GM21619 (cell line): ENCODE data around the gene CD300LF.

ENCODE experiments used
- ATAC-seq: cut with Tn5 transposase; IDR thresholded peaks from one replicate; pipeline ENCODE4 v1.9.1; 2021; ENCODE audit not compliant: unreplicated experiment

The CD300LF gene

DNA sequence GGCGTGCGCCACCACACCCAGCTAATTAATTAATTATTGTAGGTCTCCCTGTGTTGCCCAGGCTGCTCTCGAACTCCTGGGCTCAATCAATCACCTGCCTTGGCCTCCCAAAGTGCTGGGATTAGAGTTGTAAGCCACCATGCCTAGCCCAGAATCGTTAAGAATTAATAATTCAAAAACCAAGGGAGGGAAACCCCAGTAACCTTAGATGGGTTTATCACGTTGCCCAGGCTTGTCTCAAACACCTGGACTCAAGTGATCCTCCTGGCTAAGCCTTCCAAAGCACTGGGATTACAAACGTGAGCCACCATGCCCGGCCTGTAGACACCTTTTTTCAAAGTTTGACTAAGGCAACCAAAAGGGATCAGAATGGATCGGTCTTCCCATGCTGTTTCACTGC lies 21.6 kb downstream of the CD300LF start:
- no peak for ATAC-seq

DNA sequence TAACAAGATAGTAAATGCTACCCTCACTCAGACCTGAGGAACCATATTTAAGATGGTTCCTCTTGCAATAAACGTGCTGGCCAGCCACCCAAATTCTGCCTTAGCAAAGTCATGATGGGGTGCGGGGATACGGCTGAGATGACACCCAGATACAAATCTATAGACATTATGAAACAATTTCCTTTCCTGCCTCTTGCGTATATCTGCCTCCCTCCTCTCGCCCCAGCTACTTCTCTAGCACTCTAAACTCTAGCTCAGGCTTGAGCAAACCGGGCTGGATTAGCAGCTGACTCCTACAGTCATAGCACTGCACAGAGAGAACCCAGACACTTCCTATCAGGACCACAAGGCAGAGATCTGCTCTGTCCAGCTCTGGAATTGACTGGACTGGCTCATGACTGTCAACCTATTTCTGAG lies 22.3 kb downstream of the CD300LF start:
- no peak for ATAC-seq

DNA sequence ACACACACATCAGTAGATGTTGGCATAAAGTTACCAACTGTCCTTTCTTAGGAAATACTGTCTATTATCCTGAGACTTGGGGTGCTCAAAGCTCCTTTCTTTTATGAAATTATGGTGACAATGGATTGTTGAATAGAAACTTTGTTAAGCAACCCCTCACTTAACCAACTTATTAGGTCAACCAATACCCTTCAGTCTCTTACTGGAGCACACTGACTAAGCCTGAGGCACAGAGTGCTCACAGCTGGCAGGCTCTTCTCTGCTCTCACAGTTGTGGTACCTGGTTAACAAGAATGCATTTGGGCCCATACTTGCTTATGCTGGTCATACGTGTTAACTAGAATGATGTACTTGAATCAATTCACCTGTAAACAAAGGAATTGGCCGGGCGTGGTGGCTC lies 24.8 kb downstream of the CD300LF start:
- no peak for ATAC-seq

DNA sequence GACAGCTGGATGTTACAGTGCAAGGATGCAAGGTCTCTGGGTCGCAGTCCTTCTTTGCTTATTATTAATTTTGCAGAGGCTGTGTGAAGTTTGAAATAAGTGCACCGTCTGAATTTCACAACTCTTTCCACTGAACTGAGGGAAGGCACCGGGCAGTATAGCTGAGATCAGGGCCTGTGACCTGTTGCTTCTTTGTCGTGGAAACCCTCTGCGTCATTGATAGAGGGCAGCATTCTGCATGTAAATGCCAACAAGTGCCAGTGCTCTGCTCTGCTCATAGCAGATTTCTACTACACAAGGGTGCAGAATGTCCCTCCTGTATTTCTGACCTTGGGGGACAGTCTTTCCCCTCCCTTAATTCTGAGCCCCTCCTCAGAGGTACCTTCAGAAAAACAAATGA lies 26.0 kb downstream of the CD300LF start:
- no peak for ATAC-seq

DNA sequence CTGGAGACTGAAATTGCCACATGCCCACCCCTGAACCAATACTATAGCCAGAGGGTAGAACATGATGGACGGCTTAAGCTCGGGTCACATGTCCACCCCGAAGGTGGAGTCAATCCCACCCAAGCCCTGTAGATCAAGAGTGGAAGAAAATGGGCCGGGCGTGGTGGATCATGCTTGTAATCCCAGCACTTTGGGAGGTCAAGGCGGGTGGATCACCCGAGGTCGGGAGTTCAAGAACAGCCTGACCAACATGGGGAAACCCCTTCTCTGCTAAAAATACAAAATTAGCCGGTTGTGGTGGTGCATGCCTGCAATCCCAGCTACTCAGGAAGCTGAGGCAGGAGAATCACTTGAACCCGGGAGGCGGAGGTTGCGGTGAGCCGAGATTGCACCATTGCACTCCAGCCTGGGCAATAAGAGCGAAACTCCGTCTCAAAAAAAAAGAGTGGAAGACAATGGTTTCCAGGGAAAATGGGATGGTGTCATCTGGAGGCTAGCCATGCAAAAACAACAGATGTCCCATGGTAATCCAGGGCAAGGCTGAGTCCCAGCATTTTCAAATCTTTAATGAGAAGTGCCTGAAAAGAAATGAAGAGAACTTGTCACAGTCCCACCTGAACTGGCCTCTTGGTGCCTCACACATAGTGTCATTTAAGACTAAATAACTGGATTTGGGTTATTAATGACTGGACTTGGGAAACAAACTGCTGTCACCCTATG lies 30.1 kb downstream of the CD300LF start:
- no peak for ATAC-seq

DNA sequence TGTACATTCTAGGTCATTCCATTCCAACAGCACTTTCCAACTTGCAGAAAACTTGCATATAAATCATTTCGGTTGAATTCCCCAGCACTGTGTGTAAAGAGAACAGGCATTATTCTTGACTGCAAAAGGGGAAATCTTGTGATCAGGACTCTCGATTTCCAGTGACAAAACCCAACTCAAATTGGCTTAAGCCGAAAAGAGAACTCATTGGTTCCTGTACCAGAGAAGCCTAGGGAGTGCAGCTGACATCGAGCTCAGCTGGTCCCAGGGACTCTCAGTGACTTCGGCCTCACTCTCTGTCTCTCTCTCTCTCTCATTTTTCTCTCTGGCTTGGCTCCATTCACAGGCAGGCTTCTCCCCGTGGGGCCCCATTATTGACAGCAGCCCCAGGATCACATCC lies 30.7 kb downstream of the CD300LF start:
- no peak for ATAC-seq

DNA sequence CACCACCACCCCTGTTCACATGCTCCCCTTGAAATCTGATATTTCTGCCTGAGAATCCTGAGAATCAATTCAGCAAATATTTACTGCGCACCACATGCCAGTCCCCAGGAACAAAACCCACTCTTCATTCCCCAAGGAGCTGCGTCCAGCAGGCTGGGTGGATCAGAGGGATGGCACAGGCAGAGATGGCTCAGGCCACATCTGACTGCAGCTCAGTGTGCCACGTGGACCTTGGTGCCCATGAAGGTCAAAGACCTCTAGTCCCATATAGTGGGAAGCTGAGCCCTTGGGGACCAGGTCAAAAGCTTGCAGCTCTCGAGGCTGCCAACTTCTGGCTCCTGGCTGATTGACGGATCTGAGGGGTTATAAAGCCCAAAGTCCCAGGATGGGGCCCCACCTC lies 31.8 kb downstream of the CD300LF start:
- ATAC-seq, result no peak

DNA sequence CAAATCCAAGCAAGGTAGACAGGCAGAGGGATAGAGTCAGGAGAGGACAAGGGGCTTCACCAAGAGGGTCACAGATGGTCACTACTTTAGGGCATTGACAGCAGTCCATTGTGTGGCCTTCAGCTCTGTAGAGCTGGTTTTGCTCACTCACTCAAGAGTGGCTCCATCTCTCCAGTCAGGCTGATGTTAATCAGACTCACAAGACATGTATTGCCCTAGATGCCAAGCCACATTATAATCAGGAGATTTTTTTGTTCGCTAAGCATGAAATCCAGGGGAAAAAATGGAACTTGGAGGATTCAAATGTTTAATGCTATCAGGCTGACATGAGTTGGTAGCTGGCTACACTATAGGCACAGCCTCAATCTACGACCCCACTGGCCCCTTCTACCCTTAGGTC lies 32.5 kb downstream of the CD300LF start:
- ATAC-seq, result no peak

DNA sequence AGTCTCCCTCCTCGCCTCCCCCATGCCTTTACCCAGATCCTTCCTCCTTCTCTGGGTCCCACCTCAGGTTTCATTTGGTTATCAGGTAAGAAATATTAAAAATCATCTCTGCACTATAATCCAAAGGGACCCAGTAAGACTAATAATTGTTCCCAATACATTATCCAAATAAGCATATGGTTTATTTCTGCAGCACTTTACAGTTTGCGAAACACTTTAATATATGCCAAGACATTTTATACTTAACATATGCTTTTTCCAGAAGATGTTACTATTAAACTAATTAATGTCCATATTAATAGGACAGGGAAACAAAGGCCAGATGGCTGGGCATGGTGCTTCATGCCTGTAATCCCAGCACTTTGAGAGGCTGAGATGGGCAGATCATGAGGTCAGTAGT lies 33.3 kb downstream of the CD300LF start:
- no peak for ATAC-seq

DNA sequence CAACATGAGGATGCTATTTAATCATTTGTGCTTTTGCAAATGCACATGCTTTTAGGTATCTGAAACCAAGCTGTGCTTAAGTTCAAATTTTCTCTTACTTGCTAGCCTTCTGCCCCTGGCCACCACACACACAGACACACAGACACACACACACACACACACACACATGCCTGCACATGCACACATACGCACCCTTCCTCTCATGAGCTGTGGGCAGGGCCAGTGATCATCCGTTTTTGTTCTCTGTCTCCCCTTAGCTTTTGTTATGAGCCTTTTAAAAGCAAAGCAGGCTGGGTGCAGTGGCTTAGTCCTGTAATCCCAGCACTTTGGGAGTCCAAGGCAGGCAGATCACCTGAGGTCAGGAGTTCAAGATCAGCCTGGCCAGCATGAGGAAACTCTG lies 34.2 kb downstream of the CD300LF start:
- ATAC-seq, result no peak

DNA sequence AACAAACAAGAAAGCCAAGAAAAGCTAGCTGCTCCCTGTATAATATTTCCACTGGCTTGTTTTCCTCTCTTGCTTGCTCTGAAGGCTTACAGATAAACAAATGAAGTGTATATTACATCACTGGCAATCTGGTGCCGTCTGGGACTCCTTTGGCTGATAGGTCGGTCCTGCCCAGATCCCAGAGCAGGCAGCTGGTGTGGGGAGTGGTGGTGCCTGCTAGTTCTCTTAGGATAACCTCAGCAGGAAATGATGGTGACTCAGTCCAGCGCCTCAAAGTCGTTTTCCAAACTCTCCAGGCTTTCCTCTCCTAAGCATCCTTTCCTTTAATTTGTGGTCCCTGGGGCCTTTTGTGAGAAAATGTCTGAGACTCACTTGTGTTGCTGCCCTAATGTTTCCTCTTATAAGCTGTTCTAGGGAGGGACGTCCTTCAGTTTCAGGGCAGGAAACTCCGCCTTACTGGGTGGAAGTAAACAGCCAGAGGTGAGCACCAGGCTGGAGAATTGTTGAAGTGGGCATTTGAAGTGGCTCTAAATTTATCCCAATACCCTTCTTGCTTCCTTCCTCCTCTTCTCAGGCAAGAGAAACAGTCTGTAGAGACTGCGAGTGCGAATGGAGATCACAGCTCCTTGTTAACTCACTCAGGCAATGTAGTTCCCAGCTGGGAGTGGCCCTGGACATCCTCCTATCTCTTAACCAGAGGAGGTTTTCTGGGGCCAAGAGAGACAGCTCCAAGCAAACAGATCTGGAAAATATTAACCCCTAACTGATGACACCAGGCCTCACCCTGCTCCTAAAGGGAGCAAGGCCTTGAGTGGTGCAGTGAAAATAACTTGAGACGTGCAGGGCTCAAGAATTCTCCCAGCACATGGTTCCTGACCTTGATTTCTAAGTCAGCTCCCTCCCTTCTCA lies 34.9 kb downstream of the CD300LF start:
- no peak for ATAC-seq

DNA sequence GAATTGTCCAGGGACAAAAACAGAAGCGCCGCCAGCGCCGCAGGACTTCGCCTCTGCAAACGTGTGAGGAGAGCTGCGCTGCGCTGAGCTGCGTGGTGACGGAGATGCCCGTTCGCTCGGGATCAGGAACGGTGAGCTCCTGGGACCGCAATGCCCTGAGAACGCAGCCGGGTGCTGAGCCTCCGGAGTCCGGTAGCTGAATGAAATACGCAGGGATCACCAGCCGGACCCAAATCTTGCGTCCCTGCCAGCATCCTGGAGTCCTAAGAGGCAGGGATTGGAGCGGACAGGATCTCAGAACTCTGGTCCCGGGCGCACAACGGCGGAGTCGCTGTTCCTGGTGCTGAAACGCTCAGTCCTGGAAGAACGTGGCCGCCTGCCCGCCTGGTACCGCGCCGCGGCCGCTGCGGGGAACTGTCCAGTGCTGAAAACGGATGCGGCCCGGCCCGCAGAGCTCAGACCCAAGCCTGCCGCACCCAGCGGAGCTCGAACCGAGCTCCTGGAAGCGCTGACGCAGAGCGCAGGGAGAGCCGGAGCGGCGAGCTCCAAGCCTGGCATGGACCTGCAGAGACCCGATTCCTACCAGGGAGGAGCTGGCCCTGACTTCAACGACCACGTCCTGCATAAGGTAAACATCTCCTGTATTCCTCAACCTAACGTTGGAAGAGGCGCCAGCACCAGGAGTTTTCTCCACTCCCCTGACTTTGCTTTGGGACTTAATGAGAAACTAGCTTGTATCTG lies 41.5 kb downstream of the CD300LF start:
- no peak for ATAC-seq

DNA sequence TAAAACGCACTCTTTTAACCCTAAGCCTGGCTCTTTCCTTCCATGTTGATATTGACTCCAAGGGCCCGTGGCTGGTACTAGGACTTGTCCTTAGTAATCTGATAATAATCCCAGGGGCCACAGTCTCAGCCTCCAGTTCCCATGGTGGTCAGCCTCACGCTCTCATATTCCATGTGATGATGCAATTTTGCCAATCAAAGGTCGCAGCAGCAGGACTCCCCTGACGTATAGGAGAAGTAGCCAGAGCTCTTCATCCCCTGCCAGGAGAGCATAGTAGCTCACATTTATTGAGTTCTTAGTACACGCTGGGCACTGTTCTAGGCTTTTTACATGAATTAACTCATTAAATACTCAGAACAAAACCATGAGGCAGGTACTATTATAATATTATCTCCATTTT lies 42.4 kb downstream of the CD300LF start:
- ATAC-seq, result no peak

DNA sequence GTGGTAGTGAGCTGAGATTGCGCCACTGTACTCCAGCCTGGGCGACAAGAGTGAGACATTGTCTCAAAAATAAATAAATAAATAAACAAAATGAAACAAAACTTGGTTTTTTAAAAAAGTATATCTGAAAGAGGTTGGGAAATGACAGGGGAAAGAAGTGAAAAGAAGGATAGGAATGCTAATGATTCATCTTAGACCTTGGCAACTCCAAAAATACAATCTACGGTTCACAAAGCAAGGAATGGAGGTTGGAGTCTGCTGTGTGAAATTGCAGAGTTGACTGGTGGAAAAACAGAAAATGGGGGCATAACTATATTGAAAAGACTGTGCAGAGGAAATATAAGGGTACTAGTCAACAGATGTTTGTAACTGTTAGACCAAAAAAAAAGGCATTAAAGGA lies 49.2 kb downstream of the CD300LF start:
- ATAC-seq, result no peak

DNA sequence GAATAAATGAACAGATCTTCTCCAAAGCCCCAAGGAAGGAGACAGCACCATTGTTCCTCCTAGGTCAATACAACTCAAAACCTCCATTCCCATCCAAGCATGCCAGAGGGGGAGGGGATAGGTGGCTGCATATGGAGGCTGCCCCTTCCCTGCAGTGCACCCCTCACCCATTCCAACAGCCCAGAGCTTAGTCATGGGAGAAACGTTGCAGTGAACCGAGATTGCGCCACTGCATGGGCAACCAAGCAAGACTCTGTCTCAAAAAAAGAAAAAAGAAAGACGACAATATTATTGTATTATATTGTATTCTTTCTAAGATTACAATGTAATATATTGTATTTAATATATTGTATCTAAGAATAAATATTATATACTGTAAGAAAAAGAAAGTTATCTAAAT lies 52.8 kb downstream of the CD300LF start:
- no peak for ATAC-seq

DNA sequence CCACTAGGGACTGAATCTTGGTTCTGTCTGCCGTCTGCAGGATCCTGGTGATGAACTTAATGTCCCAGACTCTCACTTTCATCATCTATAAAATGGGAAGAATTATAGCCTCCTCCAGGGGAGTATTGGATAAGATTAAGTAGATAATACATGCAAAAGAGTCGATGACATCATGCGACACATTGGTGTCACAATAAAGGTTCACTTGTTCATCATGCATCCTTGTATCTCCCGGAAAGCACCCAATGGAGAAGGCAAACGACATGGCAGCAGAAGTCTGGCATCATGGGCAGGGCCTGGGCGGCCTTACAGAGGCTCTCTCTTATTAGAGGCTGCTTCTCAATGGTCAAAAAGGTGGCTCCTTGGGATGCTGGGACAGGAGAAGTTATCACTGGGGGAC lies 54.1 kb downstream of the CD300LF start:
- ATAC-seq, result no peak

DNA sequence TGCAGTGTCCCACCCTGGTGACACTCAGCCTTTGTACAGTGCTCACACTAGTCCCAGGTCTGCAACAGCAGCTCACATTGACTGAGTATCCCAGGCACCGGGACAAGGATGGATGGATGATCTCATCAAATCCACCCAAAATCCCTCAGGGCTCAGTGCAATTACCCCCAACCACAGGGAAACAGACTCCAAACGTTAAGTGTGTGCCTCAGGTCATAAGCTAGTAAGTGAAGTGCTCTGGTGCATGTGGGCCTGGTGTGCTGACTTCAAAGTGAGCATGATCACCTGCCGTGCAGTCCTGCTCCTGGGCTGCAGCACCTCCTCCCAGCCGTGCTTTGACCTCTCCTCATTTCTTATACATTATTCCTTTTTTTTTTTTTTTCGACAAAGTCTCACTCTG lies 58.0 kb downstream of the CD300LF start:
- no peak for ATAC-seq

DNA sequence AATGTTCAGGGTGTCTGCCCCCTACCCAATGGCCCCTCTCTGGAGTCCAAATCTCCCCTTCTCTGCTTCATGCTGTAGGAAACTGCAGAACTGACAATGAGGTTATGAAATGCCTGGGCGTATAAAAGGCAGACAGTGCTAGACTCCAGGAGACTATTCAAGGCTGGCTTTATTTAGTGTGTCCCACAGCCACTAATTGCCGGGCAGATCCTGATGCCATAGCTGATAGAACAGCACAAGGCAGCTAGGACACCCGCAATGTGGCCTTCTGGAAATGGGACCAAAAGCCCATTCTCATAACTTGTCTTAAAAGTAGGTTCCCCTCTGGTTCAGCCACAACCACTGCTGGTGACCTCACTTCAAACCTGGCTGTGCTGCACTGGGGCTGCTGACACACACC lies 60.7 kb downstream of the CD300LF start:
- ATAC-seq, result no peak

DNA sequence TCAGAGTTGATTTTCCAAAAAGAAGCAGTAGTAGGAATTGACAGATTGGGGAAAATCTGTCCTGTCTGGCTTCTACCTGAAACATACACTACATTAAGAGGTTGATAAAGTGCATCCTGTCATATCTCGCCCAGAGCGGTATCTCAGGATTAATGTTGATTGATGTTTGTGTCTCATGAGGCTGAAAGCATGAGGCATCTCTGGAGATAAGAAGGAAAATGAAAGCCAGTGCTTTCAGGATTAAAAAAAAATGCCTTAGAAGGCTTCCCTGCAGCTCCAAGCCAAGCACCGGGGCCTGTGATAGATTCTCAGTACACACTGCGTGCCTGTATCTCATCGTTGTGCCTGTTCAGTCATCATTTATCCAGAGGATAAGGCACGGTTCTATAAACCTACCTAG lies 62.8 kb downstream of the CD300LF start:
- no peak for ATAC-seq

DNA sequence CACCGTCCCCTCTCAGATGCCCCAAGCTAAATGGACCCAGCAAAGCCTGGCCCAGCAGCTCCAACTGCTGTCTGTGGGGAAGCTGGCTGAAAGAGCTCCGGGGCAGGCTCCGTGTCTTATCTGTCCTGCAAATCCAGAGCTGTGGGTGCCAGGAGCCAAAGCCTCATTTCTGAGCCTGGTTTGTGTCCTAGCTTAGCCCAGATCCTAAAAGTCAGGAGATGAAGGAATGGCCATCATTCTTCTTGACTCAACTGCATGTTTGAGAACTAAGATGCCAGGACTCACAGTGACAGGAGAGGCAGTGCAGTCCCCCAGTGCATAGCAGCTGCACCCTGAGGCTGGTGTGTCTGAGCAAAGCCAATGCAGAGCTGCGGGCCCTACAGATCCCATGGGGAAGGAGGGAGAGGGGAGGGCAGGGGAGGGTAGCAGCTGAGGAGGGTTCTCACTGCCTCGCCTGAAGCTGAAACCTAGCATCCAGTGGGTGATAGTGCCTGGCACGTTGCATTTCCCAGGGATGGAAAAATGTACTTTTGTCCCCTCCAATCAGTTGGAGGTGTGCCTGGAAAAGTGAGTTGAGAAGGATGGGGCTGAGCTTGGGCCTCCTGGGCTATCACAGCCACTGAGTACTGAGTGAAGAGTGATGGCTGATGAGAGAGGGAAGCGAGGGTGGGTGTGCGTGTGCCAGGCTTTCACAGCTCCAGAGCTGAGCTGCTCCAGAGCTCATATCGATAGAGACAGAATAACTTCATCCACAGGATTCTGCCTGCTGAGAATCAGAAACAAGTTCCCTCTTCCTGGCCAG lies 64.7 kb downstream of the CD300LF start:
- ATAC-seq, result no peak

DNA sequence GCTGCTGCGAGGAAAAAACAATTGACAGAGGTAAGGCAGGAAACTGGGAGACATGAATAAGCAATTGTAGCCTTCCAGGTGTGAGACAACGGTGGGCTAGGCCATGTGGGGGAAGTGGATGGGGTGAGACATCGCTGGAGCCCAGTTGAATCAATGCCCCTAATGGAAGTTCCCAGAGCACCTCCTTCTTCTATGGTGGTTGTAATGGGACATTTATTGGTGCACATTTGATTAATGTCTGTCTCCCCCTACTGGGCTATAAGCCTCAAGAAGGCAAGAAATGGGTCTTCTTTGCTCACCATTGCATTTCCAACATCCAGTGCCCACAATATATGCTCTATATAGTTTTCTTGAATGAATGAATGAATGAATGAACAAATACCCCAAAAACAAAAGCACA lies 66.5 kb downstream of the CD300LF start:
- ATAC-seq, result no peak
